GM19035 (cell line): ENCODE results near the gene RBM4.

Experiments
- ATAC-seq: cut with Tn5 transposase; IDR thresholded peaks from one replicate; pipeline ENCODE4 v1.9.1; 2021; ENCODE audit not compliant: unreplicated experiment

Gene RBM4

GRCh38 chr11:66687831-66688281, 49.4 kb downstream of the RBM4 start:
- no peak for ATAC-seq

- ATAC-seq, result no peak
These were observed 50.3 kb downstream of the RBM4 start for GRCh38 chr11:66688561-66689534.

GRCh38 chr11:66689661-66690590, 51.4 kb downstream of the RBM4 start:
- ATAC-seq, result no peak

GRCh38 chr11:66691311-66691980, 52.9 kb downstream of the RBM4 start:
- no peak for ATAC-seq

DNA sequence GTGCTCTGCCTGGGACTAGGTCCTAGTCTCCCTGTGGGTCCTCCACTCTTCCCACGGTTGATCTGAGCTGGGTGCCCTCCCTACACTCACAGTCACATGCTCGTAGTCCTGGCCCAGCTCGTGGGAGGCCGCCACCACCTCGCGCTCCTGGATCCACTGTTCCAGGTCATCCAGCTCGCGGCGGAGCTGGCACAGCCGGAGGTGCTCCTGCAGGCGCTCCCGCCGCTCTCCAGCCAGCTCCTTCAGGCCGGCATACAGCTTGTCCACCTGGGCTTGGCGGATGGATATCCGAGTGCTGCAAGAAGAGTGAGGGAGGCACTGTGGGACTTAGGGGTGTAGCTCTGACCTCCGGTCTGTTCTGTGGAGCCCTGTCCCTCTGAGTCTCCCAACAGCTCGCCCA, 53.9 kb downstream of the RBM4 start:
- no peak for ATAC-seq

- no peak for ATAC-seq
These were observed 54.4 kb downstream of the RBM4 start for GRCh38 chr11:66692871-66693331.

DNA sequence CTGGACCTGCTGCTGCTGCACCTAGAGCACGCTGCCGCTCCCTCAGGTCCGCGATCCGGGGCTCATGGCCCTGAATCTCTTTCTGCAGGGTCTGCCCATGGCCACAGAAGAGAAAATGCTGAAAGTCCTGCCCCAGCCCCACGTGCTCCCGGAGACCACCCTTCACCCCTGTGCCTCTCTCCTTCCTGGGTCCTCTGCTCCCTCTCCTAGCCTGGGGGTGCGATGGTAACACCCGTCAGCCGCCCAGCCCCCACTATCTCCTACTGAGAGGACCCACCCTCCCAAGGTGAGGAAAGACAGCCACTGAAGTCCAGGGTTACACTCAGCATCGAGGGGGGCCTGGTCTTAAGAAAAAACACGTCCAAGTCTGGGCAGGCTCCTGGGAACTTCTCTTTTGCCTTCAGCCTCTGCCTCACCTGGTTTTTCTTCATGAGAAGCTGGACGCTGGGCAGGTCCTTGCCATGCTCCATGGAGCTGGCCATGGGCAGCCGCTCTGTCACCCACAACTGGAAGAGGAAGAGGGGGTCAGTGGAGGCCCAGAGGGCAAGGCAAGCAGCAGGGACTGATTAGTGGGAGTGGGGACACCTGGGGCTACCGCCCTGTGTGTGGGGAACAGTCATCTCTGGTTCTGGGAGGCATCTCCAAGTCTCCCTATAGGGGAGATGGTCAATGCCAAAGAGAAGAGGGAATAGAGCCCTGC, 55.0 kb downstream of the RBM4 start:
- ATAC-seq, result no peak

- no peak for ATAC-seq
These were observed 55.5 kb downstream of the RBM4 start for GRCh38 chr11:66694056-66694410.

- ATAC-seq, result no peak
These were observed 56.3 kb downstream of the RBM4 start for GRCh38 chr11:66694732-66695207.
